Cardiac fibroblast (primary cell): ENCODE data around the gene PRPF31.
A peak's percentile ranks its signal among the peaks of the same experiment; 100 is the strongest.

Experiments used
- DNase-seq, 2 donors: peaks; one replicate each; pipeline versions ENCODE4 v3.0.0 to v3.0.0-alpha.2; 2010; ENCODE audit warnings: low read depth in 2 of 2
- H3K4me3 ChIP-seq, 2 donors: replicated peaks in 1 of 2; 1 replicate in 1 of 2; 2 replicates in 1 of 2; pipeline ENCODE4 v1.5.1; 2011; ENCODE audit warnings: low read depth in 2 of 2, low read length in 2 of 2, mild to moderate bottlenecking in 2 of 2, moderate library complexity in 1 of 2
- TF ChIP-seq, protein P1 (sequence below): IDR thresholded peaks from one replicate; pipeline ENCODE4 v1.5.1; 2011; ENCODE audit warnings: low read depth, mild to moderate bottlenecking, low read length, inconsistent platforms

Gene PRPF31

DNA sequence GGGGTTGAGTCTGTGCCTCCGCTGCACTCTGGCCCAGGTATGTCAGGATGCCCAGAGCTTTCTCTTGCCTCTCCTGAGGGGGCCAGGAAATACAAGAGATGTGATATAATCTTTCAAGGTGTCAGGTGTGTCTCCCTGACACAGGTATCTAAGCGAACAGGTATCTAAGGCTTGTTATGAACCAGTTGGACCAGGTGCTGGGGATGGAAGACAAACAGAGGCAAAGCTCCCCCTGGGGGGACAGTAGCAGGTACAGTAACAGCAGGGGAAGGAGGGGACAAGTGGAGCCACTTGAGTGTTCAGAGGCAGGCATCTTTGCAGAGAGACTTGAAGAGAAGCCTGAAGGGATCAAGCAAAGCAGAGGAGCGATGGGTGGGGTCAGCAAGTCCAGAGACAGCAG lies 41.4 kb downstream of the PRPF31 start:
- no peak for DNase-seq
- TF ChIP-seq, protein P1, sequence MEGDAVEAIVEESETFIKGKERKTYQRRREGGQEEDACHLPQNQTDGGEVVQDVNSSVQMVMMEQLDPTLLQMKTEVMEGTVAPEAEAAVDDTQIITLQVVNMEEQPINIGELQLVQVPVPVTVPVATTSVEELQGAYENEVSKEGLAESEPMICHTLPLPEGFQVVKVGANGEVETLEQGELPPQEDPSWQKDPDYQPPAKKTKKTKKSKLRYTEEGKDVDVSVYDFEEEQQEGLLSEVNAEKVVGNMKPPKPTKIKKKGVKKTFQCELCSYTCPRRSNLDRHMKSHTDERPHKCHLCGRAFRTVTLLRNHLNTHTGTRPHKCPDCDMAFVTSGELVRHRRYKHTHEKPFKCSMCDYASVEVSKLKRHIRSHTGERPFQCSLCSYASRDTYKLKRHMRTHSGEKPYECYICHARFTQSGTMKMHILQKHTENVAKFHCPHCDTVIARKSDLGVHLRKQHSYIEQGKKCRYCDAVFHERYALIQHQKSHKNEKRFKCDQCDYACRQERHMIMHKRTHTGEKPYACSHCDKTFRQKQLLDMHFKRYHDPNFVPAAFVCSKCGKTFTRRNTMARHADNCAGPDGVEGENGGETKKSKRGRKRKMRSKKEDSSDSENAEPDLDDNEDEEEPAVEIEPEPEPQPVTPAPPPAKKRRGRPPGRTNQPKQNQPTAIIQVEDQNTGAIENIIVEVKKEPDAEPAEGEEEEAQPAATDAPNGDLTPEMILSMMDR: no peak
- H3K4me3 ChIP-seq: no peak overlapping the region

DNA sequence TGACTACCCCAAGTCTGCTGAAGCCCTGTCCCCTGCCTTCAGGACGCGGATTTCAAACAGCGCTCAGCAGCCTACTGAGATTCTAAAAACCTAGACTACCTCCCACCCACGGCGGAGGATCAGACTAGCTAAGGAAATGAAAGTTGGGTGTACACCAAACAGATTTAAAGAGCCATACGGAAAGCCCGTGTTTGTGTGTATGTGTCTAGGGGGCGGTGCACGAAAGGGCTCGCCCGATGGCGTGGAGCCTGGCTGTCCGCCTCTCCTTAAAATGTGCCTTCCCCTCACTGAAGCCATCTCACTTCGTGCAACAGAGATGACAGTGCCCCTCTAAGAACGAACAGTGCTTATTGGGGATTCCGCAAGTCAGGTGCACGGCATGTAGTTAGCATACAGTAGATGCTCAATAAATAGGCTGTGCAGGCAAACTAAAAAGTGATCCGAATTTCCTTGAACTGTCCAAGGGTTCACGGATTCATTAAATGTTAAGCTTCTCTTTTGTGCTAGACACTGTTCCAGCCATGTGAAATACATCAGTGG lies 43.3 kb downstream of the PRPF31 start:
- peak in 1 of 2 donors; percentile 38 for DNase-seq
- peak overlapping the region; percentile 73 to 80 for H3K4me3 ChIP-seq
- TF ChIP-seq, protein P1: no peak

DNA sequence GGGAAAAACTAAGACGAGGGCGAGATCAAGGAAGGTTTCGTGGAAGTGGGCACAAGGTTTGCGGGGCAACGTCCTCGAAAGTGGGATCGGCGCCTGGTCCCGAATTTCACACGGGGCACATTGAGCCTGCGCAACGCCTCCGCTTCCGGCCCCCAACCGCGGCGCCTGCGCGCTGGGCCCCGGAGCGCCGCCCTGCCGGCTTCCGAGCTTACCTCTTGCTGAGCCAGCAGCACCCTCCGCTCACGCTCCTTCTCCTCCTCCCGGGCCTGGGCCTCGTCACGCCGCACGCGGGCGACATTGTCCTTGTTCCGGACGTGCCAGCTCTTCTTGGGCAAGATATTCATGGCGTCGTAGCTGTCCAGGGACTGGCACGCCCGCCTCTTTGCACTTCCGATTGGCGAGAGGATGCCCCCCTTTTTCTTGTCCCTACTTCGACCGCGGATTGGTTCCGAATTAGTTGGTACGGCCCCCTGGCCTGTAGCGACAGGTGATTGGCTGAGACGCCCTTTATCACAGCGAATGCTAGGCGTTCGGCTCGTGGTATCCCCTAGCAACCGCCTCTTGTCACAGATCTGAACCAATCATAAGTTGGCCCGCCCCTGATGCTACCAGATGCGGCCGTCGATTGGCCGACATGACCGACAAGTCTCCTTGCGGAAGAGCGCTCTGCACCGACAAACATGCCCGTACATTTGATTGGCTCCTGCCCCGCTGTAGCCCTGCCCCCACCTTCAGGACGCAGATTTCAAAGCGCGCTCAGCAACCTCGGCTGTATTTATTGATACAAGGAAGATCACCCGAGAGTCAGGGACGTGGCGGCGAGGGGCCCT lies 44.0 kb downstream of the PRPF31 start, which contains the start of gene LENG1:
TSS of gene LENG1 (minus strand) at position 370 of the 830 bp plus-strand sequence. CDS start at position 344, 26 bp downstream.
- H3K4me3 ChIP-seq: peak within 1 kb of the TSS; percentile 73 to 80
- TF ChIP-seq, protein P1: peak; percentile 11
- DNase-seq: peak; percentile 100

DNA sequence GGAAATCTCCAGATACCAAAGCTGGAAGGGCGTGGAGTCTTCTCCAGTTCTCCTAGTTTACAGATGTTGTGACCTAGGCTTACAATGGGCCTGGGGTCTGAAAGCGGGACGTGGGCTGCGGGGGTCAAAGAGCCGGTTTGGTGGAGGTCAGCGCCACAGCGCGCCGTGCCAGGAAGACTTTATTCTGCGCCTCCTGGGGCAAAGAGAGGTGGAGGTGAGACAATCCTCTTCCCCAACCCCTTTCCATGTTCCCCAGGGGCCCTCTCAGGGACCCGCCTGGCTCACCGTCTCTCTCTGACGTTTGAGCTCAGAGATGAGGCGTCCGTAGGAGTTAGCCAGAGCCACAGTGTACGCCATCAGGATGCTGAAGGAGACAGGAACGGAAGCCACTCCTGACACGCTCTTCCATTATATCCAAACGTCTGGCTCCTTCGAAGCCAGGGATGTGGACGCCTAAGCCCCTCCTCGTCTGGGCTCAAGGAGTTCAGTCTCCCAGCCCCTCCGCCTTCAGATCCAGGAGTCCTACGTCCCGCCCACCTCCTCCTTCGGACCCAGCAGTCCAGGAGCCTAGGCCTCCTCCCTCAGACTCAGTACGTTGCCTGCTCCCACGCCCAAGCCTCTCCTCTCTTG lies 44.7 kb downstream of the PRPF31 start:
- TF ChIP-seq, protein P1: no peak
- peak; percentile 32 to 45 for DNase-seq
- peak overlapping the region; percentile 64 to 69 for H3K4me3 ChIP-seq

DNA sequence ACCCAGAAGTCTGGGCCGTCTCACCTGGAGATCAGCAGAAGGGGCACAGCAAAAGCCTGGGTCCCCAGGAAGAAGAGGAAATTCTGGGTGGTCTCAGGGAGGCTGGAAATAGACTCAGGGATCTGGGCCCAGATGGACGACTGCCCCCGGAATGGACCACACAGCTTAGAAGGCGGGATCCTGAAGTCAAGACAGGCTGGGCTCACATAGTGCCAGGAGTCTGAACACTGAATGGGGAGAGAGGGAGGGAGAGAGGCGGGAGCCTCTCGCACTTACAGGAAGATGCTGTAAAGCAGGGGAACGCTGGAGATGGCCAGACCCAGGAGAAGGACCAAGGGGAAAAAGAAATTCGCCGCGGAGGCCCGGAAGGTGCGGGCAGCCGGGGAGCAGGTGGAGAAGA lies 45.3 kb downstream of the PRPF31 start:
- TF ChIP-seq, protein P1: no peak
- no peak for DNase-seq

DNA sequence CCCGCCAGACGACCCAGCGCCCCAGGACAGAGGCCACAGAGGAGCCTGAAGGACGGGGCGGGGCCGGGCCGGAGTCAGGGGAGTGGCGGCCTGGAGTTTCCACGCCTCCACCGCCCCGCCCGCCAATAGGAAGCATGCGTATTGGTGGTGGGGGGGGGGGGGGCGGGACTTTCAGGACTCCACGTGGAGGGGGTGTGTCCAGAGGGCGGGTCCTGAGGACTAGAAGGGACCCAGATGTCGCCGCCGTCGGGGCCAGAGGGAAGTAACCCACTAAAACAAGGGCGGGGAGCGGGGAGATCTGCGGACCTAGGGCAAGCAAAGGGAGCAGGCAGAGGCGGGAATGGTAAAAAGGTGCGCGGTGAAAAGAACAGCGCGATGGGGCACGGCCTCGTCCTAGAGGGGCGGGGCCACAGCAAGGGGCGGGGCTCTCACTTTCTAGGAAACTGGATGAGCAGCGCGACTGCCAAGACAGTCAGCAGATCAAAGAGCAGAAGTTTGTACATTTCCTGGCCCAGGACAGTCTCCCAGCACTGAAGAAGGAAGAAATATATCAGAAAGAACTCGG lies 46.8 kb downstream of the PRPF31 start:
- peak; percentile 73 to 76 for DNase-seq
- H3K4me3 ChIP-seq: peak overlapping the region; percentile 51 to 52
- TF ChIP-seq, protein P1: no peak

More for the DNA sequence above, 45.3 kb downstream of the PRPF31 start:
- H3K4me3 ChIP-seq: peak overlapping the region in 1 of 2 donors; percentile 69
